ENCODE data around the gene TACR1. TPM values are rescaled to one million over a fixed set of nuclear protein-coding genes. Genes with fewer than 3 reads are reported as not detected.

Gene TACR1
- total RNA-seq, 4 donors from 2014 or later: 0.04 to 3.6 (median 1.2) TPM

DNA sequence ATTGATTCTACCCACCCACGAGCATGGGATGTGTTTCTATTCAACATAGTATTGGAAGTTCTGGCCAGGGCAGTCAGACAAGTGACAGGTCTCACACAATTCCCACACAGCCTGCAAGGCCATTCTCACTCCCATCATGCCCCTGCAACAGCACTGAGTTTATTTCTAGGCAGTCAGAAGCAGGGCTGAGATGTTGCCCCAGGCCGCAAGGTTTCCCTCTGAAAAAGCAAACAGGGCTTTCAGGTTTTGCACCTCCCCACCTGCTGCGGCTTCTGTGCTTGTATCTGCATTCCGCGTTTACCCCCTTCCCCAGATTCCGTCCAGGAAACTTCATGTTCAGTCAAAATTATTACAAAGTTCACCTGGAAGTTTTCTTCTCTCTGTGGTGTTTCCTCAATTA lies 9.4 kb upstream of the TACR1 start:
- Histone ChIP-seq H3K9me3 (no peaks in the 10 kb centered on the region), H3K27ac (no peak overlapping the region), H3K36me3 (no peaks in the 10 kb centered on the region), H3K4me3 (no peak overlapping the region), H3K27me3 (peaks cover 0 to under 1% (median 0%) of the 10 kb centered on the region in 4 donors), H3K4me1 (no peaks in the 10 kb centered on the region)
- WGBS, 2 donors: 65 to 82% methylated on average over 6 of the region's 6 CpGs
- DNase-seq: no peak
- intact Hi-C loops (cut with DNase I): no loop called here
- TF ChIP-seq, protein P1, sequence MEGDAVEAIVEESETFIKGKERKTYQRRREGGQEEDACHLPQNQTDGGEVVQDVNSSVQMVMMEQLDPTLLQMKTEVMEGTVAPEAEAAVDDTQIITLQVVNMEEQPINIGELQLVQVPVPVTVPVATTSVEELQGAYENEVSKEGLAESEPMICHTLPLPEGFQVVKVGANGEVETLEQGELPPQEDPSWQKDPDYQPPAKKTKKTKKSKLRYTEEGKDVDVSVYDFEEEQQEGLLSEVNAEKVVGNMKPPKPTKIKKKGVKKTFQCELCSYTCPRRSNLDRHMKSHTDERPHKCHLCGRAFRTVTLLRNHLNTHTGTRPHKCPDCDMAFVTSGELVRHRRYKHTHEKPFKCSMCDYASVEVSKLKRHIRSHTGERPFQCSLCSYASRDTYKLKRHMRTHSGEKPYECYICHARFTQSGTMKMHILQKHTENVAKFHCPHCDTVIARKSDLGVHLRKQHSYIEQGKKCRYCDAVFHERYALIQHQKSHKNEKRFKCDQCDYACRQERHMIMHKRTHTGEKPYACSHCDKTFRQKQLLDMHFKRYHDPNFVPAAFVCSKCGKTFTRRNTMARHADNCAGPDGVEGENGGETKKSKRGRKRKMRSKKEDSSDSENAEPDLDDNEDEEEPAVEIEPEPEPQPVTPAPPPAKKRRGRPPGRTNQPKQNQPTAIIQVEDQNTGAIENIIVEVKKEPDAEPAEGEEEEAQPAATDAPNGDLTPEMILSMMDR (IDR thresholded peaks at IDR 0.05): no peak
- TF ChIP-seq POLR2A (IDR thresholded peaks at IDR 0.05): no peak

DNA sequence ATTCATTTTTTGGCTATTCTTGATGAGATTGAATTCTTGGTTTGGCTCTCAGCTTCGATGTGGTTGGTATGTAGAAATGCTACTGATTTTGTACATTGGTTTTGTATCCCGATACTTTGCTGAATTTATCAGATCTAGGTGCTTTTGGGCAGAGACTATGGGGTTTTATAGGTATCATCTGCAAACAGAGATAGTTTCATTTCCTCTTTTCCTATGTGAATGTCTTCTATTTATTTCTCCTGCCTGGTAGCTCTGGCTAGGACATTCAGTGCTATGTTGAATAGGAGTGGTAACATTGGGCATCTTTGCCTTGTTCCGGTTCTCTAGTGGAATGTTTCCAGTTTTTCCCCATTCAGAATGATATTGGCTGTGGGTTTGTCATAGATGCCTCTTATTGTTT lies 5.5 kb upstream of the TACR1 start:
- H3K4me1 ChIP-seq: peaks cover 5 to 14% (median 8%) of the 10 kb centered on the region in 3 donors
- H3K27ac ChIP-seq: no peak overlapping the region
- no peak for DNase-seq
- WGBS, 2 donors: 59 to 72% methylated on average over 3 of the region's 3 CpGs
- no peaks in the 10 kb centered on the region for H3K36me3 ChIP-seq
- no peak overlapping the region for H3K4me3 ChIP-seq
- TF ChIP-seq POLR2A (IDR thresholded peaks at IDR 0.05): no peak
- TF ChIP-seq, protein P1 (IDR thresholded peaks at IDR 0.05): no peak
- intact Hi-C loops (cut with DNase I): no loop called here
- peaks cover 0 to 37% (median 2%) of the 10 kb centered on the region in 4 donors for H3K27me3 ChIP-seq
- no peaks in the 10 kb centered on the region for H3K9me3 ChIP-seq

DNA sequence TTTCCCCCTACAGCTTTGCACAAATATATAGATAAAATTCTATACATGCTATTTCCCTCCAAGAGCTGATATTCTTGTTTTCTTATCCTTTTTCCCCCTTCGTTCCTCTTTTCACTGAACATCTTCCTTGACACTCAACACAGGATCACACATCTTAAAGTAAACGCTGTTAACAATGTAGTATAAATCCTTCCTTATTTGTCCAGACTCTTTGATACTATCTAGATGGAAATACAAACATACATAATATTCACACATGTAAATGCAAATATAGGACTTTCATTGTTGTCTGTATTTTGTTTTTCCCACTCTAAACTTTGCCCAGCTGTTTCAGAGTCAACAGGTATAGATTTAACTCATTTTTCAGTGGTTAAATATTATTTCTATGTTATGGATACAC lies 3.0 kb upstream of the TACR1 start:
- DNase-seq: no peak
- no peak overlapping the region for H3K27ac ChIP-seq
- intact Hi-C loops (cut with DNase I): no loop called here
- H3K27me3 ChIP-seq: peaks cover 0 to 62% (median 9%) of the 10 kb centered on the region in 4 donors
- TF ChIP-seq POLR2A (IDR thresholded peaks at IDR 0.05): no peak
- TF ChIP-seq, protein P1 (IDR thresholded peaks at IDR 0.05): no peak
- H3K4me1 ChIP-seq: peaks cover 13 to 26% (median 18%) of the 10 kb centered on the region in 3 donors
- no peak overlapping the region for H3K4me3 ChIP-seq
- no peaks in the 10 kb centered on the region for H3K9me3 ChIP-seq
- H3K36me3 ChIP-seq: no peaks in the 10 kb centered on the region
- 32 to 44% methylated on average over 2 of the region's 2 CpGs for whole genome bisulfite sequencing, 2 donors

DNA sequence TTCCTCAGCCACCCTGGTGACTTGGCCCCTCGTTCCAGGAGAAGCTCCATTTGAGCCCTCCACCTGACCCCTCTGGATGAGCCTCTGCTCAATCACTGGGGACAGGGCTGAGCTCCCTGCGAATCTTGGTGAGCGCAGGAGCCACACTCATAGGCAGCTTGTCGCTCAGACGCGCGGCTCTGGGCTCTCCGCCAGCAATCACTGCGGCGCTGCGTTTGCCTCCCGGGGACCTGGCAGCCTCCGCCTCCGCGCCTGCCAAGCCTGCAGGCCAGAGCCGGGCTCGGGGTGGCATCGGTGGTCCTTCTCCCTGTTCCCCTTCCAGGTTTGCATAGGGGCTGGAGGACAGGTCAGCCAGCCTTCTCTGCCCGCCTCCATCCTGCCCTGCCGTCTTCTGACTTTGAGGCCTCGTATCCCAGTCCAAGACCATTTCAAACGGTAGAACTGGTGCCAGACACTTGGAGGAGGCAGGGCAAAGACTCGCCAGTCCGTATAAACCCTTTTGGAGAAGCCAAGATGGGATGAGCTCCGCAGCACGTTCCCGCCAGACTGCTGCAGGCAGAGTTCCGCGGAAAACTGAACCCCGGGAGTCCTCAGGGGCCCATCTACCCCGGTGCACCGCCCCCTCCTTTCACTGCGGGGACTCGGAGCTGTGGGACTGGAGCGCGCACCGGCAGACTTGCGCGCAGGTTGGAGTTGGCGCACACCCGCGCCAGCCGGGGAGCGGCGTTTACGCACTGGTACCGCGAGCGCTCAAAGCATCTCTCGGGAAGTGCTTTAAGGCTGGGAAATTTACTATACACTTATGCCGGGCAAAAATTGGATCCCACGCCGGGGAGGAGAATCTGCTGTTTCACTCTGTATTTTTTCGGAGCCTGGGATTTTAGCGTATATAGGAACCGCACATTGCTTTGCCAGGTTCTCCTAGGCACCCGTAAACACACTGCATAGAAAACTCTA lies 1.1 kb upstream of the TACR1 start:
- Histone ChIP-seq H3K4me3 (peak overlapping the region; percentile 8 to 58 (median 36)), H3K36me3 (no peaks in the 10 kb centered on the region), H3K27me3 (peaks cover 0 to 78% (median 9%) of the 10 kb centered on the region in 4 donors), H3K4me1 (peaks cover 13 to 26% (median 18%) of the 10 kb centered on the region in 3 donors), H3K9me3 (no peaks in the 10 kb centered on the region), H3K27ac (peak overlapping the region in 1 of 4 donors; percentile 20)
- 0 to 2% methylated on average over 6 to 7 of the region's 57 CpGs for WGBS, 2 donors
- DNase-seq: no peak
- intact Hi-C loops (cut with DNase I): no loop called here
- TF ChIP-seq POLR2A (IDR thresholded peaks at IDR 0.05): no peak
- TF ChIP-seq, protein P1 (IDR thresholded peaks at IDR 0.05): no peak

DNA sequence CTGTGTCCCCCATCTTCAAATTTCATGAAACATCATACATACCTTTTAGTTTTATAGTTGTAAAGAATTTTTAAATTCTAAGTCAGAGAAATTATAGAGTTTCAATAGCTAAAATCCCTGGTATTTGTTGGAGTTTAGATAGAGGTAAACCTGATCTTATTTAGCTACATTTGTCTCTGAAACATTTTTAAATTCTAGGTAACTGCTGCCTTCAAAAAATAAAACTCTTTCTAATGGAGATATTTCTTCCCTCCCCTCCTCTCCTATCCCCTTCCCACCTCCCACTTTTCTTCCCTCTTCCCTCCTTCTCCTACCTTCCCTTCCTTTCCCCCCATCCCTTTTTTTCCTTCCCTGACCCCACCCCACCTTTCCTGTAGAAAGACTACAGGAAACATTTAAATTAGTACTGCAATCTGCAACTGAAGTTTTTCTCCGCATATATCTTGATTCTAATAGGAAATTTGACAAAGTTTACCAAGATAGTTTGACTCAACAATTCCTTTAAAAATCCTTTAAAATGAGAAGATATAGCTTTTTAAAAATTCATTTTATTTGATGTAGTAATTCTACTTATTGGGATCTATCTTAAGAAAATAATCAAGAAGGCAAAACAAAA lies 4.1 kb downstream of the TACR1 start:
- 71 to 80% methylated on average over 1 of the region's 1 CpG for WGBS, 2 donors

More for the DNA sequence above, 4.1 kb downstream of the TACR1 start:
- Histone ChIP-seq H3K36me3 (no peaks in the 10 kb centered on the region), H3K27me3 (peaks cover 0 to 62% (median 7%) of the 10 kb centered on the region in 4 donors), H3K9me3 (no peaks in the 10 kb centered on the region), H3K27ac (no peak overlapping the region), H3K4me3 (no peak overlapping the region), H3K4me1 (peaks cover 12 to 15% (median 13%) of the 10 kb centered on the region in 3 donors)
- no peak for DNase-seq
- TF ChIP-seq POLR2A (IDR thresholded peaks at IDR 0.05): no peak
- TF ChIP-seq, protein P1 (IDR thresholded peaks at IDR 0.05): no peak
- intact Hi-C loops (cut with DNase I): no loop called here

Measured in esophagus squamous epithelium (tissue), 5 donors.